Renal pelvis (tissue), 4 donors: Measurements from ENCODE around the gene TYRP1. TPM values are rescaled to one million over a fixed set of nuclear protein-coding genes. Genes with fewer than 3 reads are reported as not detected.

Source experiments
- DNase-seq: peaks from one replicate; pipeline ENCODE4 v3.0.0-alpha.2; 2013
- polyA plus RNA-seq, 3 donors: library from polyadenylated mRNA; unstranded; fragments of 120-200 nt; gene quantifications; one replicate each; pipeline ENCODE4 v1.2.1, GENCODE V29; 2013; ENCODE audit not compliant: insufficient read length in 3 of 3

The TYRP1 gene
- polyA plus RNA-seq, 3 donors = 1.5 to 1.9 (median 1.5) TPM

- DNase-seq = no peak
These were observed 37.7 kb downstream of the TYRP1 start for GRCh38 chr9:12730927-12731326.

- no peak for DNase-seq
These were observed 39.8 kb downstream of the TYRP1 start for GRCh38 chr9:12732971-12733370.

GRCh38 chr9:12735665-12736064, 42.5 kb downstream of the TYRP1 start:
- no peak for DNase-seq

- DNase-seq = no peak
These were observed 44.7 kb downstream of the TYRP1 start for GRCh38 chr9:12737871-12738270.

GRCh38 chr9:12739014-12739652, 45.9 kb downstream of the TYRP1 start:
- DNase-seq = no peak

GRCh38 chr9:12740845-12741244, 47.7 kb downstream of the TYRP1 start:
- no peak for DNase-seq

- no peak for DNase-seq
These were observed 54.8 kb downstream of the TYRP1 start for GRCh38 chr9:12748016-12748415.

GRCh38 chr9:12748954-12749353, 55.8 kb downstream of the TYRP1 start:
- DNase-seq = no peak

- no peak for DNase-seq
These were observed 60.7 kb downstream of the TYRP1 start for GRCh38 chr9:12753931-12754330.

GRCh38 chr9:12759761-12760160, 66.6 kb downstream of the TYRP1 start:
- no peak for DNase-seq

Other genes starting within 250 kb of the TYRP1 start
- gene LURAP1L, start 81.6 kb downstream of the TYRP1 start, polyA plus RNA-seq = 10 to 100 TPM; 19.0 to 22.7 (median 19.4) TPM